Activated CD8-positive, alpha-beta memory T cell treated with anti-CD3 and anti-CD28 coated beads for 4 hours (primary cell): ENCODE results near the gene DPEP1.
"Not testable (repeated sequence)": the region's sequence is repeated elsewhere in the genome, so short reads cannot be mapped to it uniquely, and the experiment has no call there.

Experiments used
- DNase-seq, 2 donors: peaks; one replicate each; pipeline ENCODE4 v3.0.0-alpha.2; 2020; ENCODE audit warnings: low read depth in 2 of 2

The DPEP1 gene

GRCh38 chr16:89619840-89620239, 6.4 kb downstream of the DPEP1 start:
- DNase-seq, result no peak

GRCh38 chr16:89620406-89620841, 7.0 kb downstream of the DPEP1 start:
- no peak for DNase-seq

- DNase-seq, result no peak
Measured at GRCh38 chr16:89621136-89621697, 7.8 kb downstream of the DPEP1 start.

- no peak for DNase-seq
Measured at GRCh38 chr16:89621698-89622409, 8.4 kb downstream of the DPEP1 start.

- DNase-seq, result no peak
Measured at GRCh38 chr16:89623511-89624261, 10.2 kb downstream of the DPEP1 start.

GRCh38 chr16:89624777-89625761, 11.6 kb downstream of the DPEP1 start:
- no peak for DNase-seq

GRCh38 chr16:89629827-89630610, 16.6 kb downstream of the DPEP1 start:
- DNase-seq, result no peak

GRCh38 chr16:89633064-89633631, 19.7 kb downstream of the DPEP1 start:
- no peak for DNase-seq

GRCh38 chr16:89634463-89635385, 21.3 kb downstream of the DPEP1 start:
- DNase-seq, result not testable (repeated sequence)

- no peak for DNase-seq
Measured at GRCh38 chr16:89636663-89637062, 23.2 kb downstream of the DPEP1 start.

GRCh38 chr16:89637379-89637778, 23.9 kb downstream of the DPEP1 start:
- DNase-seq, result no peak

- no peak for DNase-seq
Measured at GRCh38 chr16:89638455-89638854, 25.0 kb downstream of the DPEP1 start.

GRCh38 chr16:89639385-89639784, 25.9 kb downstream of the DPEP1 start:
- DNase-seq, result no peak

GRCh38 chr16:89641458-89642119, 28.1 kb downstream of the DPEP1 start:
- no peak for DNase-seq

GRCh38 chr16:89642574-89642973, 29.1 kb downstream of the DPEP1 start:
- DNase-seq, result no peak

GRCh38 chr16:89643769-89644300, 30.4 kb downstream of the DPEP1 start:
- DNase-seq, result no peak

GRCh38 chr16:89645122-89645521, 31.7 kb downstream of the DPEP1 start:
- DNase-seq, result no peak

- no peak for DNase-seq
Measured at GRCh38 chr16:89646270-89646669, 32.8 kb downstream of the DPEP1 start.

GRCh38 chr16:89646906-89647305, 33.5 kb downstream of the DPEP1 start:
- DNase-seq, result no peak
